HEK293 (cell line): ENCODE measurements around the gene LHX6.

Experiments used
- ZBTB7A ChIP-seq: fragments of 450-650 bp; formaldehyde crosslinking; IDR thresholded peaks from 2 replicates; pipeline ENCODE4 v1.5.1; 2016; ENCODE audit warnings: low read depth, missing biosample characterization, missing genetic modification characterization
- ZNF785 ChIP-seq: fragments of 450-650 bp; formaldehyde crosslinking; IDR thresholded peaks from 2 replicates; pipeline ENCODE4 v1.5.1; 2016; ENCODE audit warnings: missing biosample characterization, missing genetic modification characterization
- TF ChIP-seq, protein P1 (sequence below): fragments of 450-650 bp; formaldehyde crosslinking; IDR thresholded peaks from 2 replicates; pipeline ENCODE4 v1.5.1; 2016; ENCODE audit warnings: missing biosample characterization, missing genetic modification characterization

DNA sequence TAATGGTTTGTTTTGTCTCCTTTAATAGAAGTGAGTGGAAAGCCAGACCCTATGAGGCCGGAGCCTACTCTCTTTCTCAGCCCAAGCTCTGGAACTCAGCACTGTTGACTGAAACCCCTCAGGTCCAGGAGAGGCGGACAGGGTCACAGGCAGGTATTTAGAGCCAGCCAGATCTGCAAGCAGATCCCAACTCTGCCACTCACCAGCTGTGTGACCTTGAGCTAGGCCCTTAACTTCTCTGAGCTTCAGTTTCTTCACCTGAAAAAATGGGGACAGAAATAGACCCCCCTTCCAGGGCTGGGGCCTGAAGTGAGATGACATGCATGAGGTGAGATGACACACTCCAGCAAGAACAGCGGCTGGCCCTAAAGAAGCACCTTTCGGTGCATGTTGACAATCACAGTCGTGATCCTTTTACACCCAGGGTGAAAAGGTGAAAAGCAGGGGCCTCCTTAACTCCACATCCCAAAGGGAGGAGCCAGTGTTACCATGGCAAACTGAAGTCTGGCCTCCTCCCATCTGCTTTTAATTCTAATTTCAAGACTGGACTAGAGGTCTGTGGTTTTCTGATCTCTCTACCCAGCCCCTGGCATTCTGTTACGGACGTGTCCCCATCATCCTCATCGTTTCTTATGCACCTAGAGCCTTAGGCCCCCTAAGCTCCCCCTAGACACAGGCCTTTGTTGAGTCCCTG lies 41.8 kb downstream of the LHX6 start:
- no peak for TF ChIP-seq ZNF785 (tag by site-specific recombination)
- TF ChIP-seq, protein P1, sequence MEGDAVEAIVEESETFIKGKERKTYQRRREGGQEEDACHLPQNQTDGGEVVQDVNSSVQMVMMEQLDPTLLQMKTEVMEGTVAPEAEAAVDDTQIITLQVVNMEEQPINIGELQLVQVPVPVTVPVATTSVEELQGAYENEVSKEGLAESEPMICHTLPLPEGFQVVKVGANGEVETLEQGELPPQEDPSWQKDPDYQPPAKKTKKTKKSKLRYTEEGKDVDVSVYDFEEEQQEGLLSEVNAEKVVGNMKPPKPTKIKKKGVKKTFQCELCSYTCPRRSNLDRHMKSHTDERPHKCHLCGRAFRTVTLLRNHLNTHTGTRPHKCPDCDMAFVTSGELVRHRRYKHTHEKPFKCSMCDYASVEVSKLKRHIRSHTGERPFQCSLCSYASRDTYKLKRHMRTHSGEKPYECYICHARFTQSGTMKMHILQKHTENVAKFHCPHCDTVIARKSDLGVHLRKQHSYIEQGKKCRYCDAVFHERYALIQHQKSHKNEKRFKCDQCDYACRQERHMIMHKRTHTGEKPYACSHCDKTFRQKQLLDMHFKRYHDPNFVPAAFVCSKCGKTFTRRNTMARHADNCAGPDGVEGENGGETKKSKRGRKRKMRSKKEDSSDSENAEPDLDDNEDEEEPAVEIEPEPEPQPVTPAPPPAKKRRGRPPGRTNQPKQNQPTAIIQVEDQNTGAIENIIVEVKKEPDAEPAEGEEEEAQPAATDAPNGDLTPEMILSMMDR (tag by site-specific recombination): no peak
- no peak for TF ChIP-seq ZBTB7A (tag by site-specific recombination)
